ENCODE data around the gene ANKRD22.

- no peak for TF ChIP-seq CTCF (IDR thresholded peaks at IDR 0.05)
- no peak for TF ChIP-seq POLR2A (IDR thresholded peaks at IDR 0.05)
- no peak for TF ChIP-seq POLR2AphosphoS5 (IDR thresholded peaks at IDR 0.05)
Measured at GRCh38 chr10:88782222-88782621, 69.4 kb downstream of the ANKRD22 start.

Data from gastroesophageal sphincter (tissue), 3 donors.